ENCODE data around the gene ABCC10.
A peak's percentile ranks its signal among the peaks of the same experiment; 100 is the strongest.

Gene ABCC10

GRCh38 chr6:43476746-43477145 is 49.4 kb downstream of the ABCC10 start:
- Histone ChIP-seq H3K36me3 (ENCODE audit: insufficient read depth, low read length) (no peaks in the 10 kb centered on the region), H3K27ac (peak overlapping the region; percentile 73), H3K9ac (ENCODE audit: insufficient read length) (peak overlapping the region; percentile 98), H3K9me3 (ENCODE audit: low read depth, low read length) (no peaks in the 10 kb centered on the region), H3K4me3 (peak overlapping the region; percentile 91)
- DNase-seq (ENCODE audit: low read depth, low spot score): no peak
- TF ChIP-seq POLR2AphosphoS5 (IDR thresholded peaks at IDR 0.05; ENCODE audit: borderline replicate concordance, low read depth, low read length) (no peak), FOXP2 (optimal IDR thresholded peaks at IDR 0.05; ENCODE audit: control extremely low read depth, extremely low read length, insufficient read depth) (no peak), EZH2 (IDR thresholded peaks at IDR 0.05) (no peak)

DNA sequence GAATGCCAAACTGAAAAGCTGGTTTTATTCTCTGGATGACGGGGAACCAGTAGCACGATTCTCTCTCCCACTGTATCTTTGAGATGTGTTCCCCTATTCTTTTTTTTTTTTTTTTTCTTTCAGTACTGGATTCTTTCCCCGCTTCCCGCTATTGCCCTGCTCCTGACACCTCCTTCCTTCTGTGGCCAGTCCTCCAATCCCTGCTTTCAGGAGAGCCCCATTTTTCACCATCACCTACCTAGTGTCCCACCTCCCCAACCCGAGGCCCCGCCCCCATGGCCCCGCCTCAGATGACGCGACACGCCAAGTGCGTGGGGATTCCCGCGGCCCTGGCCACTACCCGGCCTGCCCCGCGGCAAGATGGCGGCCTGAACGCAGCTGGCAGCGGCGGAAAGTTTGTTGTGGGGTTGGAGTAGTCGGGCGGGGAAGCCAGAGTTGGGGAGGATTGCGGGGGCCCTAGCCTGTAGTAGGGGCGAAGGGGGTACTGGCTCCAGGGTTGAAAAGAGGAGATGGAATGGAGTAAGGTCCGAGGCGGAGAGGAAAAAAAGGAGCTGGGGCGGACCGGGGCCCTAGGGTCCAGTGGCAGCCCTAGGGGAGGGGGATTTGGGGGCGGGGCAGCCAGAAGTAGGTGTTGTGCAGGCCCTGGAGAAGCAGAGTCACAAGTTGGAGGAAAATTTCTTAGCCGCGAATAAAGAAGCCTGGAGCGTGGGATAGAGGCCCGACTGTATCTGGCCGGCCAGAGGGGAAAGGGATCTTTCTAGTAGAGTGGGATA is 50.1 kb downstream of the ABCC10 start, which contains the start of gene TJAP1:
Gene TJAP1, plus strand, starts transcription at position 336 of the 773 bp plus-strand sequence. CDS start 21,432 bp downstream, outside the sequence.
- peak within 1 kb of the TSS; percentile 91 for H3K4me3 ChIP-seq
- peak within 1 kb of the TSS; percentile 73 for H3K27ac ChIP-seq
- TF ChIP-seq EZH2 (IDR thresholded peaks at IDR 0.05) (no peak), POLR2AphosphoS5 (IDR thresholded peaks at IDR 0.05; ENCODE audit: borderline replicate concordance, low read depth, low read length) (peak; percentile 97), FOXP2 (optimal IDR thresholded peaks at IDR 0.05; ENCODE audit: control extremely low read depth, extremely low read length, insufficient read depth) (no peak)

GRCh38 chr6:43478008-43478372 is 50.6 kb downstream of the ABCC10 start:
- Histone ChIP-seq H3K27ac (no peak overlapping the region), H3K9ac (ENCODE audit: insufficient read length) (peak overlapping the region; percentile 98), H3K9me3 (ENCODE audit: low read depth, low read length) (no peaks in the 10 kb centered on the region), H3K36me3 (ENCODE audit: insufficient read depth, low read length) (no peaks in the 10 kb centered on the region), H3K4me3 (peak overlapping the region; percentile 91)
- TF ChIP-seq POLR2AphosphoS5 (IDR thresholded peaks at IDR 0.05; ENCODE audit: borderline replicate concordance, low read depth, low read length) (no peak), EZH2 (IDR thresholded peaks at IDR 0.05) (no peak), FOXP2 (optimal IDR thresholded peaks at IDR 0.05; ENCODE audit: control extremely low read depth, extremely low read length, insufficient read depth) (no peak)
- no peak for DNase-seq (ENCODE audit: low read depth, low spot score)

More for the DNA sequence above, 50.1 kb downstream of the ABCC10 start, which contains the start of gene TJAP1:
- Histone ChIP-seq H3K9me3 (ENCODE audit: low read depth, low read length) (no peaks in the 10 kb centered on the region), H3K9ac (ENCODE audit: insufficient read length) (peak within 1 kb of the TSS; percentile 98), H3K36me3 (ENCODE audit: insufficient read depth, low read length) (no peaks in the 10 kb centered on the region)
- no peak for DNase-seq (ENCODE audit: low read depth, low spot score)

GRCh38 chr6:43481075-43481474 is 53.7 kb downstream of the ABCC10 start:
- no peak overlapping the region for H3K27ac ChIP-seq

GRCh38 chr6:43481591-43482236 is 54.4 kb downstream of the ABCC10 start:
- no peak overlapping the region for H3K27ac ChIP-seq
- no peaks in the 10 kb centered on the region for H3K9me3 ChIP-seq (ENCODE audit: low read depth, low read length)
- H3K36me3 ChIP-seq (ENCODE audit: insufficient read depth, low read length): no peaks in the 10 kb centered on the region
- H3K4me3 ChIP-seq: no peak overlapping the region
- no peak for DNase-seq (ENCODE audit: low read depth, low spot score)
- TF ChIP-seq POLR2AphosphoS5 (IDR thresholded peaks at IDR 0.05; ENCODE audit: borderline replicate concordance, low read depth, low read length) (no peak), FOXP2 (optimal IDR thresholded peaks at IDR 0.05; ENCODE audit: control extremely low read depth, extremely low read length, insufficient read depth) (no peak), EZH2 (IDR thresholded peaks at IDR 0.05) (no peak)
- no peak overlapping the region for H3K9ac ChIP-seq (ENCODE audit: insufficient read length)

More at GRCh38 chr6:43481075-43481474, 53.7 kb downstream of the ABCC10 start:
- Histone ChIP-seq H3K36me3 (ENCODE audit: insufficient read depth, low read length) (no peaks in the 10 kb centered on the region), H3K4me3 (no peak overlapping the region), H3K9me3 (ENCODE audit: low read depth, low read length) (no peaks in the 10 kb centered on the region), H3K9ac (ENCODE audit: insufficient read length) (no peak overlapping the region)
- no peak for DNase-seq (ENCODE audit: low read depth, low spot score)
- TF ChIP-seq POLR2AphosphoS5 (IDR thresholded peaks at IDR 0.05; ENCODE audit: borderline replicate concordance, low read depth, low read length) (no peak), EZH2 (IDR thresholded peaks at IDR 0.05) (no peak), FOXP2 (optimal IDR thresholded peaks at IDR 0.05; ENCODE audit: control extremely low read depth, extremely low read length, insufficient read depth) (no peak)

- TF ChIP-seq POLR2AphosphoS5 (IDR thresholded peaks at IDR 0.05; ENCODE audit: borderline replicate concordance, low read depth, low read length): no peak
- Histone ChIP-seq H3K9ac (ENCODE audit: insufficient read length) (no peak overlapping the region), H3K4me3 (no peak overlapping the region), H3K27ac (no peak overlapping the region), H3K36me3 (ENCODE audit: insufficient read depth, low read length) (no peaks in the 10 kb centered on the region), H3K9me3 (ENCODE audit: low read depth, low read length) (no peaks in the 10 kb centered on the region)
- no peak for DNase-seq (ENCODE audit: low read depth, low spot score)
Measured at GRCh38 chr6:43488667-43489276, 61.4 kb downstream of the ABCC10 start.

- TF ChIP-seq EZH2 (IDR thresholded peaks at IDR 0.05) (no peak), POLR2AphosphoS5 (IDR thresholded peaks at IDR 0.05; ENCODE audit: borderline replicate concordance, low read depth, low read length) (no peak), FOXP2 (optimal IDR thresholded peaks at IDR 0.05; ENCODE audit: control extremely low read depth, extremely low read length, insufficient read depth) (no peak)
- Histone ChIP-seq H3K4me3 (no peak overlapping the region), H3K9ac (ENCODE audit: insufficient read length) (no peak overlapping the region), H3K9me3 (ENCODE audit: low read depth, low read length) (no peaks in the 10 kb centered on the region), H3K36me3 (ENCODE audit: insufficient read depth, low read length) (no peaks in the 10 kb centered on the region), H3K27ac (no peak overlapping the region)
- no peak for DNase-seq (ENCODE audit: low read depth, low spot score)
Measured at GRCh38 chr6:43489277-43490072, 62.1 kb downstream of the ABCC10 start.

All from SK-N-MC (cell line).